ENCODE measurements around the gene COL18A1. TPM values are rescaled to one million over a fixed set of nuclear protein-coding genes. Genes with fewer than 3 reads are reported as not detected.

The COL18A1 gene
- polyA plus RNA-seq, 3 donors: 90.2 to 118 (median 92.3) TPM

DNA sequence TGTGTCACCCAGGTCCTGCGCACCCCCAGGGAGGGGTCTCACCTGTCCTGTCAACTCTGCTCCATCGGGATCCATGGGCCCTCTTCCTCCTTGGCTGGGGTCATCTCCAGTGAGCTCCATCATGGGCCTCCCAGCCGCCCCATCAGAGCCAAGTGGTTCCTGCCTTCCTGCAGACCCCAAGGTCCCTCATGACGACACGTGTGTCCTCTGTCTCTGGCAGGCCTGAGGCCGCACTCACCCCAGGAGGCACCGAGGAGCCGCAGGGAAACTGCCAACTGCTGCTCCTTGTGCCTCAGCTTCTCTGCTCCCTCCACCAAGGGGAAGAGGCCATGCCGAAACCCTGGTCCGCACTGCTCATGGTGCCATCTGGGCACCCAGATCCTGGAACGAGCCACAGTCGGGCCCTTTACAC, 46.8 kb downstream of the COL18A1 start:
- DNase-seq (ENCODE audit: low read depth in 3 of 3, low spot score in 2 of 3): no peak

DNA sequence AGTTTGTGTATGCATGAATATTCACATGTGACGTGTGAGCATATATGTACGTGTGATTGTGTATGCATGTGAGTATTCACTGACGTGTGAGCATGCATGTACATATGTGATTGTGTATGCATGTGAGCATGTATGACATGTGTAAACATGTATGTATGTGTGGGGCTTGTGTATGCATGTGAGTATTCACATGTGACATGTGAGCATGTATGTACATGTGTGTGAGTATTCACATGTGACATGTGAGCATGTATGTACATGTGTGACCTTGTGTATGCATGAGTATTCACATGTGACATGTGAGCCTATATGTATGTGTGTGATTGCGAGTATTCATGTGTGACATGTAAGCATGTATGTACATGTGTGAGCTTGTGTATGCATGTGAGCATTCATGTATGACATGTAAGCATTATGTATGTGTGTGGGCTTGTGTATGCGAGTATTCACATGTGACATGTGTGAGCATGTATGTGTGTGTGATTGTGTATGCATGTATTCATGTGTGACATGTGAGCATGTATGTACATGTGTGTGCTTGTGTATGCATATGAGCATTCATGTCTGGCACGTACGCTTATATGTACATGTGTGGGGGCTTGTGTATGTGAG, 47.8 kb downstream of the COL18A1 start:
- no peak for DNase-seq (ENCODE audit: low read depth in 3 of 3, low spot score in 2 of 3)

DNA sequence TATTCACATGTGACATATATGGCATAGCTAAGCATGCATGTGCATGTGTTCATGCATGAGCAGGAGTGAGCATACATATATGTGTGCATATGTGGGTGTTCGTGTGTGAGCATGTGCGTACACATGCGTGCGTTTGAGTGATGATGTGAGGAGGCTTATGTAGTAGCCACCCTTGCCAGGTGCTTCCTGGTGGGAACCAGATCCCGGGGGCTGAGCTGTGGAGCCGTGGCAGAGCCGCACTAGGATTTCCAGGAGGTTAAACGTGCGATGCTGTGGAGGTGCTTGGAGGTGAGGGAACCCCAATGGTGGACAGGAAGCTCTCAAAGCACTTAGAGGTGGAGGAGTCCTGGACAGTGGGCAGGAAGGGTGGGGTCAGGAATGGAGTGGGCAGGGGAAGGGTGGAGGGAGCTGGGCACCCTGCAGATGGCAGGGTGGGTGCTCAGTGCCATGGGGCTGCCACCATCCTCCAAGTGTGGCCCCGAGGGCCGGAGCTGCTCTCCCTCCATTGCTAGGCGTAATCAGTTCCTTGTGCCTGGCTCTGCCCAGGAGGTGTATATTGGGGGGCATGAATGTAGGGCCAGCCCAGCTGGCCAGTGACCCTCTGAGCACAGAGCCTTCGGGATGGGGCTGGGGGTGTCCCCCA, 48.5 kb downstream of the COL18A1 start:
- no peak for DNase-seq (ENCODE audit: low read depth in 3 of 3, low spot score in 2 of 3)

DNA sequence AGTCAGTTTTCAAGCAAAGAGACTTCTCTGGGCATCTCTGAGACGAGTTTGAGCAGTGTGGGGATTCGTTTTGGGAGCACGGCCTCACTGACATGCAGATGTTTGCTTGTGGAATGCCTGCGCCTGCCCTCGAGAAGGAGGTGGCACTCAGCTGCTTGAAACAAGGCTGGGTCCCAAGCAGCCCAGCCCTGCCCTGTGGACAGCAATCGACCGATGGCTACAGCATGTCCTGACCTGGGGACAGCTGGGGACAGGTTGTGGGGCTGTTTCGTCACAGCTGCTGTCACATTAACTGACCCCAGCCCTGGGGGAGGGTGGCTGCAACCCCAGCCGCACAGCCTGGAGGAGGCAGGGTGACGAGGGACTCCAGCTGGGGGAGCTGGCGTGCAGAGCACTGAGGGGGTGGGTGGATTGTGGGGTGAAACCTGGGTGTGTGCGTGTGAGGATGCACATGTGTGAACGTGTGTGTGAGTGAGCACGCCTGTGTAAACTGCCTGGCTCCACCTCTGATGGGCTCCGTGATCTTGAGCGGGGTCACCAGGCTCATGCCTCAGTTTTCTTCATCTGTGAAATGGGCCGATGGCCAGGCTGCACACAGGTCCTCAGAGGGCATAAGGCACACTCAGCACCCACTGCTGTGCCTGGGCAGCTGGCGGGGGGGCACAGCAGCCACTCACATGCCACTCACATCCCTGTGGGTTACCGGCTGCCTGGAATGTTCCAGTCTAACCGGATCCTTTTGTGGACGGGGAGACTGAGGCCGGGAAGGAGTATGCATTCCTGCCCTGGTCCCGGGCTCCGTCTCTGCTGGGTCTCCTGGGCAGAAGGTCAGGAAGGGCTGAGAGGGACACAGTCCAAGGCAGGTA, 49.3 kb downstream of the COL18A1 start:
- no peak for DNase-seq (ENCODE audit: low read depth in 3 of 3, low spot score in 2 of 3)

DNA sequence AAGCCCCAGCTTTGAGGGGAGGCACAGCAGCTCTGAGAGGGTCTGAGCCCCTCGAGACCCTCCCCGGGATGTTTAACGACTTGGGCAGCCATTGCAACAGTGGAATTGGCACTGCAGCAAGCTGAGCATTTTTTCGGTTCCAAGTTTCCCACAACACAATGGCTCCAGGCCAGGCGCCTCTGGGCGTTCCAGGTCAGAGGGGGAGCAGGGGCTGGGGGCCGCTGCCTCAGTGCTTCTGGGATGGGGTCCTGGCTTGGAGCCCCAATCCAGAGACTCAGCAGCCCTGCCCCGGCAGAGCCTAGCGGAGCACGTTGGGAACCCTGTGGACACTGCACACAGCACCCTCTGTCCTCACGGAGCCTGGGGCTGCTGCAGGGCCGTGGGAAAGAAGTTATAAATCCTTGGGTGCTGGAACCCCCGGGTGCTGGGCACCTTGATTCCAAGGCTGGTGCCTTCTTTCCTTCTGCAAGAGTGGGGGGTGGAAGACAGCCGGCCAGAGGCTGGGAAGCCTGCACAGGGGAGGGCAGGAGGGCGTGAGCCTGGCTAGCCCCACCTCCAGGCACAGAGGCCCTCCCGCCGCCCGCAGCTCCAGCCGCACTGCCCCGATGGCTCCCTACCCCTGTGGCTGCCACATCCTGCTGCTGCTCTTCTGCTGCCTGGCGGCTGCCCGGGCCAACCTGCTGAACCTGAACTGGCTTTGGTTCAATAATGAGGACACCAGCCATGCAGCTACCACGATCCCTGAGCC, 50.1 kb downstream of the COL18A1 start:
- DNase-seq (ENCODE audit: low read depth in 3 of 3, low spot score in 2 of 3): no peak

DNA sequence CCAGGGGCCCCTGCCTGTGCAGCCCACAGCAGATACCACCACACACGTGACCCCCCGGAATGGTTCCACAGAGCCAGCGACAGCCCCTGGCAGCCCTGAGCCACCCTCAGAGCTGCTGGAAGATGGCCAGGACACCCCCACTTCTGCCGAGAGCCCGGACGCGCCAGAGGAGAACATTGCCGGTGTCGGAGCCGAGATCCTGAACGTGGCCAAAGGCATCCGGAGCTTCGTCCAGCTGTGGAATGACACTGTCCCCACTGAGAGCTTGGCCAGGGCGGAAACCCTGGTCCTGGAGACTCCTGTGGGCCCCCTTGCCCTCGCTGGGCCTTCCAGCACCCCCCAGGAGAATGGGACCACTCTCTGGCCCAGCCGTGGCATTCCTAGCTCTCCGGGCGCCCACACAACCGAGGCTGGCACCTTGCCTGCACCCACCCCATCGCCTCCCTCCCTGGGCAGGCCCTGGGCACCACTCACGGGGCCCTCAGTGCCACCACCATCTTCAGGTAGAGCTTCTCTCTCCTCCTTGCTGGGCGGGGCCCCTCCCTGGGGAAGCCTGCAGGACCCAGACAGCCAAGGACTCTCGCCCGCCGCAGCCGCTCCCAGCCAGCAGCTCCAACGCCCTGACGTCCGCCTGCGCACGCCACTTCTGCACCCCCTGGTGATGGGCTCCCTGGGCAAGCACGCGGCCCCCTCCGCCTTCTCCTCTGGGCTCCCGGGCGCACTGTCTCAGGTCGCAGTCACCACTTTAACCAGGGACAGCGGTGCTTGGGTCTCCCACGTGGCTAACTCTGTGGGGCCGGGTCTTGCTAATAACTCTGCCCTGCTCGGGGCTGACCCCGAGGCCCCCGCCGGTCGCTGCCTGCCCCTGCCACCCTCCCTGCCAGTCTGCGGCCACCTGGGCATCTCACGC, 51.0 kb downstream of the COL18A1 start:
- DNase-seq (ENCODE audit: low read depth in 3 of 3, low spot score in 2 of 3): no peak

DNA sequence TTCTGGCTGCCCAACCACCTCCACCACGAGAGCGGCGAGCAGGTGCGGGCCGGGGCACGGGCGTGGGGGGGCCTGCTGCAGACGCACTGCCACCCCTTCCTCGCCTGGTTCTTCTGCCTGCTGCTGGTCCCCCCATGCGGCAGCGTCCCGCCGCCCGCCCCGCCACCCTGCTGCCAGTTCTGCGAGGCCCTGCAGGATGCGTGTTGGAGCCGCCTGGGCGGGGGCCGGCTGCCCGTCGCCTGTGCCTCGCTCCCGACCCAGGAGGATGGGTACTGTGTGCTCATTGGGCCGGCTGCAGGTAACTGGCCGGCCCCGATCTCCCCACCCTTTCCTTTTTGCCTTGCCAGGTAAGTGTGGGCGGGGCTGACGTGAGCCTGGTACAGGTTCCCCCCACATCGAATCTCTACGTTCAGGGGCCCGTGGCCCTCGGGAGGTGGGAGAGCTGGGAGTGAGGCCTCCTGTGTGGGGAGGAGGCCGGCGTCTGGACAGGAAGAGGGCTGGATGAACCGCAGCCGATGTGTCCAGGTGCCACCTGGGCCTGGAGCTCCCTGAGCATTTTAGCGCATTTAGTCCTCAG, 51.7 kb downstream of the COL18A1 start:
- no peak for DNase-seq (ENCODE audit: low read depth in 3 of 3, low spot score in 2 of 3)

DNA sequence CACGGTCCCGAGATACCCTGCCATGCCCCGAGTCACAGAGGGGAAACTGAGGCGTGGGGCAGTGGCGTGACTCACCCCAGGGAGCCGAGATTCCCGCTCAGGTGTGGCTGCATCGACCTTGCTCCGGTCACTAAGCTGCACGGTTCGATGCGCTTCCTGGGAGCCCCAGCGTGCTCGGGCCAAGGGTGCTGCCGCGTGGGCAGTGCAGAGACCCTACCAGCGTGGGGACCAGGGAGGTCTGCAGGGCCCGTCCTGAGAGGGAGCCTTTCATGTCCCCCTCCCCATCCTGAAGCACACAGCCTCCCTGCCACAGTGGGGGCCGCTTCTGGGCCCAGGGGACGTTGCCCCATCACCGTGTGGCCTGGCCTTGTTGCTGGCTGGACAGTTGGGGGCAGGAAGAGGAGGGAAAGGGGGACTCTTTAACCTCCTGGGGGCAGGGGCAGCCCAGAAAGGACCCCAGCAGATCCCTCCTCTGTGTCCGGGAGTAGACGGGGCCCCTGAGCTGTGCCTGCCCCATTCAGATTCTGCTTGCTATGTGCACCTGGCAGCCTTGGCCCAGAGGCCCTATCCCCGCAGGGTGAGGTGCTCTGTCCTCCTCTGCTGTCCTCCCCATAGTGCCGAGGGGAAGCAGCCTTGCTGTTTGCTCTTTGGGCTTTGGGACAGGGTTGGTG, 52.3 kb downstream of the COL18A1 start:
- no peak for DNase-seq (ENCODE audit: low read depth in 3 of 3, low spot score in 2 of 3)

DNA sequence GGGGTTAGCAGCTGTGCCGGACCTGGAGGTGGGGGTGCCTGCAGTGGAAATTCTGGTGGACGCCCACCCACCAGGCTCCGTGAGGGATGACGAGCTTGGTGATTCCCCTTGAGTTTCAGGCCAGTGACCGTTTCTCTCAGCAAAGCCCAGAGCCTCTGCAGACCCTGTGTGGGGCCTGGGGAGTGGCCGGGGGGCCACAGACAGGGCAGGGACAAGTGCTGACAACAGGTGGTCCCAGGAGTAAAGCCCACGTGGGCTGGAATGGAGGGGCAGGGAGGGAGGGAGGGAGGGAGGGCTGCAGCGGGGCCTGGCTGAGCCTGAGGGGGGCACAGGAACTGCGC, 52.8 kb downstream of the COL18A1 start:
- DNase-seq (ENCODE audit: low read depth in 3 of 3, low spot score in 2 of 3): no peak

DNA sequence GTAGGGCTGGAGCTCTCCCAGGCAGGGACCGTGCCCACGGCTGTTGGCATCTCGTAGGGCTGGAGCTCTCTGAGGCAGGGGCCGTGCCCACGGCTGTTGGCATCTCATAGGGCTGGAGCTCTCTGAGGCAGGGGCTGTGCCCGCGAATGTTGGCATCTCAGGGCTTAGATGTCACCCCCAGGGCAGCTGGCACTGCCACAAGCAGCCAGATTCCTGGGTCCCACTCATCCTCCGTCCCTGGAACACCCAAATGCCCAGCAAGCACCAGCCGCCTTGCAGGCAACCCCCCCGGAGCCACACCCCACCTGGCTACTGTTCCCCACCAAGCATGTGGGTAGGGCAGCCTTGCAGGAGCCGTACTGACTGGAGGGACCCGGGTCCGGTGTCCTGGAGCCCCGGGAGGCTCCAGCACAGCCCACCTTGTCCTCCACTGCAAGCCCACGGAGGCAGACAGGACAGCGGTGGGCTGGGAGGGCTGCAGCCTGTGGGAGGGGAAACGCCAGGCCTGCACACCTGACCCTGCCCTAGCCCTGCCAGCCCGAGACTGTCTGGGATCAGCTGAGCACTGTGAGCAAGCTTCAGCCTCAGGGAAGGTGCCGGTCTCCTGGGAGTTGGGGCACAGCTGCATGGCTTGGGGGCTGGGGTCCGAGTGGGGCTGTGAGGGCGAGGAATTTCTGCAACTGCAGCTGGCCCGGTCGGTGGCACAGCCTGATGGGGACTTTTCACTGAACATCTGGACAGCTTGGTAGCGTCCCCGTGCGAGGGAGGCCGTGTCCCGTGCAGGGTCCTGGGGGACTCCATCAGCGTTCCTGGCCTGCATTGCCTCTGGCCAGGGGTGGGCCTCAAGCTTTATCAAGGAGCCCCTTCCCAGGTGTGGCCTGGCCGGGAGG, 53.6 kb downstream of the COL18A1 start:
- no peak for DNase-seq (ENCODE audit: low read depth in 3 of 3, low spot score in 2 of 3)

DNA sequence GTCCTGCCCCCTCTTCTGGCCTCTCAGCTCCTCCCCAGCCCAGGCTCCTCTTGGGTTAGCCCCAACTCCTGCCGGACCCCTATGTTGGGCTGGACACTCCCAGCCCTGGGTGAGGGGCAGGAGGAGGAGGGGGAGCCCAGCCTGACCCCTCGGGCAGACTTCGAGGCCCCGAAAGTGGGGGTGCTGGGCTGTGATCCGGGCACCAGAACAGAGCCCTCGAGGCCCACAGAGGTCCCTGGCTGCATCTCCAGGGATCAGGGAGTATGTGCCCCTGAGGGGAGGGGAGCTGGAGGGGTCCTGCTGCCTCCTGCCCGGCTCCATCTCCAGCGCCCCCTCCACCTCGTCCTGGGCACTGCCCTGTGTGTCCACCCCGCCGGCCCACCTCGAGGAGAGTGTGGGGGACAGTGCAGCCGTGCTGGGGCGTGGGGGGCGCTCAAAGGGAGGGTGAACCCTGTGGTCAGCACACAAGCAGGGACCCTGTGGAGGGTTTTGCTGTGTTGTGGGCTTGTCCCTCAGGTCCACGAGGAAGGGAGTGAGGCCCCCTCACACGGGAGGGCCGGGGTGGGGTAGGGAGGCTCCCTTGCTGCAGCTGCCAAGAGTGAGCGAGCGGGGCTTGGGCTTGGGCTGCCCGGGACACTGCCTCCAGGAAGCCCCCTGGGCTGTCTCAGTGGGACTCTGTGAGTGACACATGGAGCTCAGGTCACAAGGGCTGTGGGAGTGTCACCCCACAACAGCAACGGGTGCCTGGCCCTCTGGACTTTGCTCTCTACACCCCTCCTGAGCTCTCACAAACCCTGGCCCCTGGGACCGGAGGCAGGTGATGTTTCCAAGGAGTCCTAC, 54.4 kb downstream of the COL18A1 start:
- no peak for DNase-seq (ENCODE audit: low read depth in 3 of 3, low spot score in 2 of 3)

DNA sequence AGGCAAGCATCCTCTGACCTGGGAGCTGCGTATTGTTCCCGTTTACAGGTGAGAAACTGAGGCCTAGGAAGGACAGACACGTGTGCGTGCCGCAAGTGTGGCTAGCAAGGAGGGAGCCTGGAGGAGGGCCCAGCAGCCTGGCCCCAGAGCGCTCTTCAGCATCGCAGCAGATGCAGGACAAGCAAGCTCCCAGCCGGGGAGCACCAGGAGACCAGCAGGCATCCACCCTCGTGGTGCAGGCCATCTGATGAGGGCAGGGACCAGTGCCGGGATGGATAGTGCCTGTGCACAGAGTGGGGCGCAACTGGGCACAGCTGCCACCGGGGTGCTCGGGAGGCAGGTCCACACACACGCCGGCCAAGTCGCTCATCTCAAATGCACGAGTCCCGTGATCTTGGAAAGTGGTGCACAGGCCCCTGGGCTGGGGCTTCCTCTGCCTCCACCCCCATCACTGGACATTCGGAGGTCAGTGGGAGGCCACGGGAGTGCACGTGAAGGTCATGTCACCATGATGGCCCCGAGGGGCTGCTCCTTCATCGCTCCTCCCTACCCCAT, 55.1 kb downstream of the COL18A1 start:
- no peak for DNase-seq (ENCODE audit: low read depth in 3 of 3, low spot score in 2 of 3)

DNA sequence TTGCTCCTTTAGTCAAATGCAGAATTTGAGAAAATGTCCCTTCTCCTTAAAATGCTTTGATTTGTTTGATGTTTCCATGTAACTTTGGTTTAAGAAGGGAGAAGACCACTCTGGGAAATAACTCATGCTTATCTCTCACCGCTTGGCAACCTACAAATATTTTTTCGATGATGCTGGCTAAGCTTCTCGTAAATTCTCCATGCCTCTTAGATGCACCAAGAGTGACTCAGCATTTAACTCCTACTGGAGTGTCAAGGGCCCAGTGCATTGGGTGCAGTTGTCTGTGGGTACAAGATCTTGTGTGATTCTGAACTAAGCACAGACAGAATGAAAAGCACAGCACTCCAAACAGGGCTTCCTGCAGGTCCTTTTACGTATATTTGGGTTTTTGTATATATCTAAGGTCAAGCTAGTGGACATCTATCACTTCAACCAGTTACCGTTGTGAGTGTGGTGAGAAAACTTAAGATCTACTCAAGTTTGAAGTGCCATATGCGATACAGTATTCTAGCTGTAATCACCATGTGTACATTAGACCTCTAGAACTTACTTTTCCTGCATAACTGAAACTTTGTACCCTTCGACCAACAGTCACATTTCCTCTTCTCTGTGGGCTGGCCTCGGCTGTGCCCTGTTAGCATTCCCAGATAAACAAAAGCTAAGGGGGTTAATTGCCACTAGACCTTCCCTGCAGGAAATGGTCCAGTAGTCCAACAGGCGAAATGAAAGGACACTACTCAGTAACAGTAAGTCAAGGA, 55.8 kb downstream of the COL18A1 start:
- no peak for DNase-seq (ENCODE audit: low read depth in 3 of 3, low spot score in 2 of 3)

DNA sequence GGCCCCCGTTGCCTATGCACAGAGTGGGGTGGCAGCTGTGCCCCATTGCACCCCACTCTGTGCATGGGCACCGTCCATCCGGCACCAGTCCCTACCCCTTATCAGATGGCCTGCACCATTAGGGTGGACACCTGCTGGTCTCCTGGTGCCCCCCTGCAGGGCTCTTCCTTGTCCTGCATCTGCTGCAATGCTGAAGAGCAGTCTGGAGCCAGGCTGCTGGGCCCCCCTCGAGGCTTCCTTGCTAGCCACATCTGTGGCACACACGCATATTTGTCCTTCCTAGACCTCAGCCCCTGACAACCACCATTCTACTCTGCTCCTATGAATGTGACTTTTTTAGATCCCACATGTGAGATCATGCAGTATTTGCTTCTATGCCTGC, 56.4 kb downstream of the COL18A1 start:
- DNase-seq (ENCODE audit: low read depth in 3 of 3, low spot score in 2 of 3): no peak

DNA sequence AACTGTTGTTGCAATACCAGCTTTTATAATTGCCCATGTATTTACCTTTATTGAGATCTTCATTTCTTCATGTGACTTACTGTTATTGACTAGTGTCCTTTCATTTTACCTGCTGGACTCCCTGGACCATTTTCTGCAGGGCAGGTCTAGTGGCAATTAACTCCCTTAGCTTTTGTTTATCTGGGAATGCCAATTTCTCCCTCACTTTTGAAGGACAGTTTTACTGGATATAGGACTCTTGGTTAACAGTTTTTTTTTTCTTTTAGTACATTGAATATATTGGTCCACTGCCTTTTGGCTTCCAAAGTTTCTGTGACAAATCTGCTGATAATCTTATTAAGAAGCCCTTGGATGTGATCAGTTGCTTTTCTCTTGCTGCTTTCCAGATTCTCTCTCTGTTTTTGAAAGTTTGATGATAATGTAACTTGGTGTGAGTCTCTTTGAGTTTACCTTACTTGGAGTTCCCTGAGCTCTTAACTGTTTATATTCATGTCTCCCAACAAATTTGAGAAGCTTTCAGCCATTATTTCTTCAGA, 56.9 kb downstream of the COL18A1 start:
- DNase-seq (ENCODE audit: low read depth in 3 of 3, low spot score in 2 of 3): no peak

DNA sequence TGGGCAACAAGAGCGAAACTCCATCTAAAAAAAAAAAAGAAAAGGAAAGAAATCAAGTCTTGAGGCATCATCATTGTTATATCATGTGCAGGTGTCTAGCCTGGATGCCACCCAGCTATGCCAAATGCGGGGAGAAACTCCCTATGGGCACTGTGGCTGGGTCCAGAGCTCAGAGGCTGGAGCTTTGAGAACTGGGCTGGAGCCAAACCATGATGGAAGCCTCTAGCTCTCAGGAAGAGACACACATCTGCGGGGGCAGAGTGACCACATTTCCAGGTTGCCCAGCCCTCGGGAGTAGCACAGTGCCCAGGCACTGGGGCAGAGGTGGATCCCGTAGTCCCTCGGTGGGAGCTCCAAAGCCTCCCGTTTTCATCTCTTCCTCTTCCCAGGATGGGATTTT, 58.9 kb downstream of the COL18A1 start:
- no peak for DNase-seq (ENCODE audit: low read depth in 3 of 3, low spot score in 2 of 3)

All from right renal cortex interstitium (tissue), 3 donors.